GM13977 (cell line): ENCODE measurements around the gene SLC4A9.

Experiments
- DNase-seq: peaks from one replicate; pipeline ENCODE4 v3.0.0; 2012; ENCODE audit warnings: low spot score
- in situ Hi-C: fragments of 300-500 bp; cut with MboI; formaldehyde crosslinking; loops from one replicate; pipeline ENCODE4 v1.12.0; 2022; ENCODE audit warnings: low sequenced_read_pairs, low pct_unique_long_range_greater_than_20kb, mixed read lengths, inconsistent platforms; ENCODE audit not compliant: unreplicated experiment
- TF ChIP-seq, protein P1 (sequence below): IDR thresholded peaks from 2 replicates; pipeline ENCODE4 v1.5.1; 2012; ENCODE audit warnings: mild to moderate bottlenecking, control low read depth; ENCODE audit not compliant: insufficient read depth; ENCODE audit errors: extremely low read depth, missing control alignments

The SLC4A9 gene, protein sequence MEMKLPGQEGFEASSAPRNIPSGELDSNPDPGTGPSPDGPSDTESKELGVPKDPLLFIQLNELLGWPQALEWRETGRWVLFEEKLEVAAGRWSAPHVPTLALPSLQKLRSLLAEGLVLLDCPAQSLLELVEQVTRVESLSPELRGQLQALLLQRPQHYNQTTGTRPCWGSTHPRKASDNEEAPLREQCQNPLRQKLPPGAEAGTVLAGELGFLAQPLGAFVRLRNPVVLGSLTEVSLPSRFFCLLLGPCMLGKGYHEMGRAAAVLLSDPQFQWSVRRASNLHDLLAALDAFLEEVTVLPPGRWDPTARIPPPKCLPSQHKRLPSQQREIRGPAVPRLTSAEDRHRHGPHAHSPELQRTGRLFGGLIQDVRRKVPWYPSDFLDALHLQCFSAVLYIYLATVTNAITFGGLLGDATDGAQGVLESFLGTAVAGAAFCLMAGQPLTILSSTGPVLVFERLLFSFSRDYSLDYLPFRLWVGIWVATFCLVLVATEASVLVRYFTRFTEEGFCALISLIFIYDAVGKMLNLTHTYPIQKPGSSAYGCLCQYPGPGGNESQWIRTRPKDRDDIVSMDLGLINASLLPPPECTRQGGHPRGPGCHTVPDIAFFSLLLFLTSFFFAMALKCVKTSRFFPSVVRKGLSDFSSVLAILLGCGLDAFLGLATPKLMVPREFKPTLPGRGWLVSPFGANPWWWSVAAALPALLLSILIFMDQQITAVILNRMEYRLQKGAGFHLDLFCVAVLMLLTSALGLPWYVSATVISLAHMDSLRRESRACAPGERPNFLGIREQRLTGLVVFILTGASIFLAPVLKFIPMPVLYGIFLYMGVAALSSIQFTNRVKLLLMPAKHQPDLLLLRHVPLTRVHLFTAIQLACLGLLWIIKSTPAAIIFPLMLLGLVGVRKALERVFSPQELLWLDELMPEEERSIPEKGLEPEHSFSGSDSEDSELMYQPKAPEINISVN

DNA sequence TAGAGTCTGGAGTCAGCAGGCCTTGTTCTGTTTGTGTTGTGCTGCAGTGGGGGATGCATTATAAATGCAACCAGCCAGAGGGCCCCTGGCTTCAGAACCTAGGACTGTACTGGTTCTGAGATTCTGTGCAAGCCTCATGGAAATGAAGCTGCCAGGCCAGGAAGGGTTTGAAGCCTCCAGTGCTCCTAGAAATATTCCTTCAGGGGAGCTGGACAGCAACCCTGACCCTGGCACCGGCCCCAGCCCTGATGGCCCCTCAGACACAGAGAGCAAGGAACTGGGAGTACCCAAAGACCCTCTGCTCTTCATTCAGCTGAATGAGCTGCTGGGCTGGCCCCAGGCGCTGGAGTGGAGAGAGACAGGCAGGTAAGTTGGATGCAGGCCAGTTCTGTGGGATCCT, at the start of gene SLC4A9:
Gene SLC4A9, plus strand, starts transcription at position 94 of the 400 bp plus-strand sequence. Its CDS starts 43 bp downstream, at position 137.
- in situ Hi-C loops, result loop anchor here (10.0 kb wide), 1 partner anchor 365 kb away; no protein-coding TSS in a partner anchor
- no peak for DNase-seq

DNA sequence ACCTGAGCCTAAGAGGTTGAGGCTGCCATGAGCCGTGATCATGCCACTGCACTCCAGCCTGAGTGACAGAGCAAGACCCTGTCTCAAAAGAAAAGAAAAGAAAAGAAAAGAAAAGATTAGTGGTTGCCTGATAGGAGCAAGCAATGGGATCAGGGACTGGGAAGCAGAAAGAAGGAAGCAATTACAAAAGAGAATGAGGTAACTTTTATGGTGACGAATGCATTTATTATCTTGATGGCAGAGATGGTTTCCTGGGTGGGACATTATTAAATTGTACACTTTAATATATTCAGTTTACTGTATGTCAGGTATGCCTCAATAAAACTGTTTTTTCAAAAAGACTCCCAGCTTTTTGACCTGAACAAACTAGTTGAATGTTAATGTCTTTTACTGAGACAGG, 49.6 kb upstream of the SLC4A9 start:
- DNase-seq, result no peak

More for the DNA sequence above, at the start of gene SLC4A9:
- TF ChIP-seq, protein P1, sequence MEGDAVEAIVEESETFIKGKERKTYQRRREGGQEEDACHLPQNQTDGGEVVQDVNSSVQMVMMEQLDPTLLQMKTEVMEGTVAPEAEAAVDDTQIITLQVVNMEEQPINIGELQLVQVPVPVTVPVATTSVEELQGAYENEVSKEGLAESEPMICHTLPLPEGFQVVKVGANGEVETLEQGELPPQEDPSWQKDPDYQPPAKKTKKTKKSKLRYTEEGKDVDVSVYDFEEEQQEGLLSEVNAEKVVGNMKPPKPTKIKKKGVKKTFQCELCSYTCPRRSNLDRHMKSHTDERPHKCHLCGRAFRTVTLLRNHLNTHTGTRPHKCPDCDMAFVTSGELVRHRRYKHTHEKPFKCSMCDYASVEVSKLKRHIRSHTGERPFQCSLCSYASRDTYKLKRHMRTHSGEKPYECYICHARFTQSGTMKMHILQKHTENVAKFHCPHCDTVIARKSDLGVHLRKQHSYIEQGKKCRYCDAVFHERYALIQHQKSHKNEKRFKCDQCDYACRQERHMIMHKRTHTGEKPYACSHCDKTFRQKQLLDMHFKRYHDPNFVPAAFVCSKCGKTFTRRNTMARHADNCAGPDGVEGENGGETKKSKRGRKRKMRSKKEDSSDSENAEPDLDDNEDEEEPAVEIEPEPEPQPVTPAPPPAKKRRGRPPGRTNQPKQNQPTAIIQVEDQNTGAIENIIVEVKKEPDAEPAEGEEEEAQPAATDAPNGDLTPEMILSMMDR, result no peak

DNA sequence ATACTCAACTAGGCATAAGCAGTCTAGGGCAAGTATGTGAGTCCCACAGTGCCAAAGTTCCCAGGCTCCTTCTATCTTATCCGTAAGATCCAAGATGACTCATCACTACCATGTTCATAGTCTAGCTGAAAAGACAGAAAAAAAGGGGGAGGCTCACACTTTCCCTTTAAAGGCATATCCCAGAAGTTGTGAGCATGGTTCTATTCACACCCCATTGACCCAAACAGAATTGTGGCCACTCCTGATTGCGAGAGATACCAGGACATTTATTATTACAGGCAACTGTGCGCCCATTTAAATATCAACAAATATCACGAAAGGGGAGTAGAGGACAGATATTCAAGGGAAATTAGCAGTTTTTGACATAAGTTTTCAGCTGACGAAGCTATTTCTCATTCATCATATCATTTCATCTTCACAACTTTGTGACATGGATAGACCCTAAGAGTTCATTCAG, 49.0 kb upstream of the SLC4A9 start:
- no peak for DNase-seq
- TF ChIP-seq, protein P1, result no peak
- in situ Hi-C loops, result no loop called here

More for the DNA sequence above, 49.6 kb upstream of the SLC4A9 start:
- TF ChIP-seq, protein P1, result no peak
- in situ Hi-C loops, result no loop called here

DNA sequence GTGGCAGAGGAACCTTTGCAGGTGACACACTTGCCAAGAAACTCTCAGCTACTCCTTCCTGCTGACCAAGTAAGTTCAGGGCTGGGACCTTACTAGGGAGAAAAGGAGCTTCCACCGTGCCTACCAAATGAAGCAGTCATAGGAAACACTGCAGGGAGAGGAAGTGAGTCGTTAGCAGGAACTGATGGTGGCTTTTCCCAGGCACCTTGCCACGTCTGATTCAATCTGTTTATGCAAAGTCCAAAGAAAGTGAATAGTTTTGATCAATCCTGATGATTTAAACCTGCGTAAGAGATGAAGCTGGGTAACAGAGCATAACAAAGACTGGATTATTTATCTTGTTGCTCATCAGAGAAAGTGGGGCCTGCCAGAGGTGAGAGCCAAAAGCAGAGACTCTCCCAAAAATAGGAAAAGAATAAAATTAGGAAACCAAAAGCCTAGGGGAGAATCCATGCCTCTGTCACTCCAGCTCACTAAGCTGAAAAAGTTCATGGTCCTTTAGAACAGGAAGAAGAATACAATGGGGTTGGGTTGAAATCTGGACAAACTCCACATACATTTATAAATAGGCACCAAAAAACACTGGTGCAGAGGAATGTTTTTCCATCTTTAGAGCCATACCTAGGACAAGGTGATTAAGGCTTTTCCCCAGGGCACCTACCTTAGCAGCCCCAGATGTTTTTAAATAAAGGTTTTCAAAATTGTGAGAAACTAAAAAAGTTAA, 47.8 kb upstream of the SLC4A9 start:
- TF ChIP-seq, protein P1, result no peak
- in situ Hi-C loops, result no loop called here
- no peak for DNase-seq

DNA sequence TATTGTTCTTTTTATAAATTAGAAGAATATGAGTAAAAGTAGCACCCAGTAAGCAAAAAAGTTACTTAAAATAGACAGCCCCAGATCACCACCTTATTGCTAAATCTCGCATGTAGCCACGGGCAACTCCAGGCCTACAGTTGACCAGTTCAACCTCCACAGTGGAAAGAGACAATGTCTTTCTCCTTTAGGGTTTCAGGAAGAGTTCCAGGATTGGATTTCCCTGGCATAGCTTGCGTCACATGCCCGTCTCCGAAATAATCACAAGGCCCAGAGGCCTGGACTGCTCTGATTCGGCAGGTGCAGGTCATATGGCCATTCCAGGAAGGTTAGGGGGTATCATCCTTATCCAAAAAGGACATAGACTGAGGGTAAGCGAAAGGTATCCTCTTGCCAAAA, 47.2 kb upstream of the SLC4A9 start:
- in situ Hi-C loops, result no loop called here
- TF ChIP-seq, protein P1, result no peak
- no peak for DNase-seq

DNA sequence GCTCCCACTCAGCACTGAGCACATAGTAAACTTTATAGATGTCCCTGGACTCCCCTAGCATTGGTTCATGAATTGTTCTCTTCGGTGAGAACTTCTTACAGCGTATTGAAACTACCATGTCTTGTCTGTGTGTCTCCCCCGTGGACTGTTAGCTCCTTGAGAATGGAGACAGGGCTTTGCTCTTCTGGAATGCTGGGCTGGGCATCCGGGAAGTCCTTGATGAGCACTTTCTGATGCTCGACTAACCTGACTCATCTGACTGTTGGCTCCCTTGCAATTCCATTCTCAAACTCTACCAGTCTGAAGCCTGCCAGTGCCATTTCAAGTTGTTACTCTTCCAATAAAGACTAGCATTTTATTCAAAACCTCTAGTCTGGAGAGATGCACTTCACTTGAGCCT, 42.1 kb upstream of the SLC4A9 start:
- no peak for DNase-seq
- TF ChIP-seq, protein P1, result no peak
- in situ Hi-C loops, result no loop called here
